AML-193 (cell line): ENCODE results near the gene CHD6.

Experiments
- DNase-seq, 2 experiments: peaks; one replicate each; lab custom pipeline; 2025; lab: John Stamatoyannopoulos, UW

The CHD6 gene

DNA sequence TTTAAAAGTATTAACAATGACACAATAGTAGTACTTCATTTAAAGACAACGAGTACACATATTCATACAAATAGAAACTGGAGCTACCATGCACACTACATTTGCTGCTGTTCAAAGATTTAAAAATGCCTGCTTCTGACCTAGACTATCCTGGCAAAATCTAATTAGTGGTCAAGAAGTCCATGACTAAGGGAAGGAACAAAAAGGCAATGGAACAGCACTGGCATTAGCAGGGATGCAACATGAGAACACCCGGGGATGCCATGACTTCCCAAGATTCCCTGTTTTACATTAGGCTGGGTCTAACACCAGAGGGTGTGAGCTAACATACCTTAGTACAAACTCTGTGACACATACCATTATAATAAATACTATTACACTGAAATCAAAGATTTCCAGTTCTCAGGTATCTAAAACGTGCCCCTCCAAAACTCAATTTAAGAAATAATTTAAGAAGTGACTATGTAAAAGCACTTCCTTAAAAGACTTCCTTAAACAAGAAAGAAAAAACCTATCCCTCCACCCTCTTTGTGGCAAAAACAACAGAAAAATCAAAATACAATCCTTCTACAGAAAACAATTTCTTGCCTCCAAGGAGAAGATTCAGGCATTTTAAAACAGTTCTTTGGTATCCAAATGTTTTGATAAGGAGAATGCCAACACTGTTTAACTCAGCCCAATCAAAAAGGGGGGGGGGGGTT, 25.5 kb downstream of the CHD6 start:
- peak; percentile 4 to 15 for DNase-seq

DNA sequence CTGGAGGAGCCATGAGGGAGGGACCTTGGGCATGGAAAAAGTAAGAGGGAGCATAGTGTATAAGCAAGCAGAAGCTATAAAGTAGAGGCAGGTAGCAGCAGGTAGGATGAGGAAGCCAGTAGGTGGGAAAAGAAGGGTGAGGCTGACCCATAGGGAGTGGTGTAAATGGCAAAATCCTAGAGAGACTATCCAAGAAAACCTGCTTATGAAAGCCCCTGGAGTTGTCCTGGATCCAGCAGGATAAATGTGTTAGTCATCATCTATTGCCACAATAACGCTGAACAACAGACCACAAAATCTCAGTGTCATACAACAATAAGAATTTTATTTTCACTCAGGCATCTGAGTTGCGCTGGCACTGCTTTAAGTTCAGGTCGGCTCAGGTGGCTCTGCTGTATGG, 30.2 kb downstream of the CHD6 start:
- no peak for DNase-seq

DNA sequence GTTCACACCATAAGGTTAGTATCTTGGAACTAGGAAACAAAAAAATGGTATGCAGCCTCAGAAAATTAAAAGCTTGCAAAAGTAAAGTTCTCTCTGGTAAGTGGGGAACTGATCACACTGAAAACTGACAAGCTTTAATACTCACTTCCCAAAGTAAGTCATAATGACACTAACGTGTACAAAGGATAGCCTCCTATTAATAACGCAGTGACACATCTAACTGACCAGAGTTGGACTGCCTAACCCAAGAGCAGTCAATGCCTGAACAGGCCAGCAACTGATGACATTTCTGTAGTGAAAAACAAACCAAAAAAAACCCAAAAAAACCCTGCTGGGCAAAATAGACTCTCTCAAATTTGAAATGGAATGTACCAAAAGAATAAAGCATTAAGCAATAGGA, 30.7 kb downstream of the CHD6 start:
- DNase-seq = no peak

DNA sequence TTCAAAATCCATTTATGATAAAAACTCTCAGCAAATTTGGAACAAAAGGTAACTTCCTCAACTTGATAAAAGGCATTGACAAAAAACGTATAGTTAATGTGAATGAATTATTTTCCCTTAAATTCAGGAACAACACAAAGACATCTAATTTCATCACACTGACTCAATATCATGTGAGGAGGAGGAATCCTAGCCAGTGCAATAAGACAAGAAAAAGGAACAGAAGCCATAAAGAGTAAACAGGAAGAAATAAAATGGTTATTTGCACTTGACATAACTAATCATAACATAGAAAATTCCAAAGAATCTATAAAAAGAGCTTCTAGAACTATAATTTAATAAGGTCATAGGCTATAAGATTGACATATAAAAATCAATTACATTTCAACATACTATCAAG, 31.4 kb downstream of the CHD6 start:
- no peak for DNase-seq

DNA sequence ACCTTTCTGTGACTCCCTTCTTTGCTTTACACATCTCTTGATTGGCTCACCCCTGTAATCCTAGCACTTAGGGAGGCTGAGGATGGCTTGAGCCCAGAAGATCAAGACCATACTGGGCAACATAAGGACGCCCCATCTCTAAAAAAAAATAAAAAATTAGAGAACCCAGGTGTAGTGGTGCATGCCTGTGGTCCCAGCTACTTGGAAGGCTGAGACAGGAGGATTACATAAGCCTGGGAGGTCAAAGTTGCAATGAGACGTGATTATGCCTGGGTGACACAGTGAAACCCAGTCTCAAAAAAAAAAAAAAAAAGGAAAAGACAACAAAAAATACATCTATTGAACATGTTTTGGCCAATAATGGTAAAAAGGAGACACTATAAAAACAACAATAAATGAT, 37.8 kb downstream of the CHD6 start:
- no peak for DNase-seq

DNA sequence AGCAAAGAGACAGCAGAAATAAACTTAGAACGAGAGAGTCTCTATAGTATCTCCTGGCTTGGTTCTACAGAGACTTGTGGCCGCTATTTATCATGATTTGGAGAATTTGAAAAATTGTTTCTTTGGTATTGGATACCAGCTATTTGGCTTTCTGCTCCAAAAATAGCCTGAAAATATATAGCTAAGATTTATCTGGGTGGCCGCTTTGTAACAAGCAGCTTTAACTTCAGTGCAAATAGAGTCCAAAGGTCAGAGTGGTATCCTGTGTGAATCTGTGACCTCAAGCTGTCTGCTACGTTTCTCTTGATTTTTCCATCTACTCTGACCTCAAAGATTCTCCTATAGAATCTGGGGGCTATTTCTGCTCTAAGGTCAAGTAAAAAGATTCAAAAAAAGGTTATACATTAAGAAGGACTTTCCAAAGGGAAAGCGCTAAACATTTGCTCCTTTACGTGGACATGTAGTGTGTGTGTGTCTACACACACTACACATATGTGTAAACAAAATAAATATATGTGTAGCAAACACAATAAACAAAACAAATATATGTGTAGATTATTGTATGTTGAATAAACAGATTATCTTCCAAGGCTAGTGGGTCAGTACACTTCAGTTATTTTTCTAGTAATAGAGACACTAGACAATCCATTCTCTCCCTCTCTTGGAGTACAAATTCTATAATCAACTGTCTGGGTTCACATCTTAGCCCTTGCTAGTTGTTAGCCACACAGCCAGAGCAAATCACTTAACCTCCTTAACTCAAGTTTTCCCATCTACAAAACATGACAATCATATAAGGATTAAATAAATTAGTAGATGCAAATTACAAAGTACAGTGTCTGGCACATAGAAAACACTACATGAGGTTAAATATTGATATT, 40.8 kb downstream of the CHD6 start:
- no peak for DNase-seq

DNA sequence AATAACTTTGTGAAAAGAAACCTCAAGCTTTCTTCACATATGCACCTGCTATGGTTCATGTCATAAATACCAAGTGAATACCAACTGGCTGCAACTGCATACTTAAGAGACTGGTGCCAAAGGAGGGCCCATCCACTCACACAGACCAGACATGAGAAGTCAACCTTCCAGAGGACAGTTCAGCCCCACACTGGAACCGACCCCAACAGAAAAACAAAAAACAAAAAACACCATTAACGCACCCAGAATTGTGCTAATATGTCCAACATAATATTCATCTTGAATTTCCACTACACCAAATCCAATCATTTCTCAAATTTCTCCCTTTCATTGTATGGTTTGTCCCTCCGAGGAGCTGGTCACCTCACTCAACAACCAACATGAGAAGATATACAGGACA, 42.8 kb downstream of the CHD6 start:
- DNase-seq = no peak

DNA sequence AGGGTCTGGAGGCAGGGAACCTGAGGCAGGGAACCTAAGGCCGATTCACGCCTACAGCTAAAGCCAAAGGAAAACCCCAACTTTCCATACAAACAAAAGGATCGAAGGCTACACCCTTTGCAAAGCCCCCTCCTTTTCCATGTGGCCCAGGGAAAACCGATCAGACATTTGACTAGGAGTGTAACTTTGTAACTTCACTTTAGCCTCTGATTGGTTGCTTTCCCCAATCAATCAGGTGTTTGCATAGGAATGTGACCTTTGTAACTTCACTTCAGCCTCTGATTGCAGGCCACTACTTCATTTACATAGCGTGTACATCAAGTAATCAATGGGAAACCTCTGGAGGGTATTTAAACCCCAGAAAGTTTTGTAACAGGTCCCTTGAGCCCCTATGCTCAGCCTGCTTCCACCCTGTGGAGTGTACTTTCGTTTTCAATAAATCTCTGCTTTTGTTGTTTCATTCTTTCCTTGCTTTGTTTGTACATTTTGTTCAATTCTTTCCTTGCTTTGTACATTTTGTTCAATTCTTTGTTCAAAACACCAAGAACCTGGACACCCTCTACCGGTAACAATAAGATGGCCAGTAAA, 43.3 kb downstream of the CHD6 start:
- DNase-seq = no peak

DNA sequence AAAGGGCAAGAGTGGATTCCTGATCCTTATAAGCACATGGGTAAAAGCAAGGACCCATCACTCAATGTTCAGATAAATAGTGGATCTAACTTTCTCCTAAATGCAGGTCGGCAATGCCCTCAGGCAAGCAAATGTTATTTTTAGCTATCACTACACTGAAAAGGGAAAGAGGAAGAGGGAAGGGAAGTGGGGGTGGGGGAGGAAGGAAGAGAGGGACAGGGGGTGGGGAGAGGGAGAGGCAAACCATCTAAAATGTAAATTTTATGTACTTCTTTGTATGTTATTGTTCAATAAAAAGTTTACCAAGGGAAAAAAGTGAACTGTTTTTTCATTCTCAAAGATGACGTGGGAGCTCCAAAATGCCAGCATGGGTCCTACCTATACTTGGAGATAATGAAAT, 44.2 kb downstream of the CHD6 start:
- DNase-seq = peak; percentile 19 to 44

DNA sequence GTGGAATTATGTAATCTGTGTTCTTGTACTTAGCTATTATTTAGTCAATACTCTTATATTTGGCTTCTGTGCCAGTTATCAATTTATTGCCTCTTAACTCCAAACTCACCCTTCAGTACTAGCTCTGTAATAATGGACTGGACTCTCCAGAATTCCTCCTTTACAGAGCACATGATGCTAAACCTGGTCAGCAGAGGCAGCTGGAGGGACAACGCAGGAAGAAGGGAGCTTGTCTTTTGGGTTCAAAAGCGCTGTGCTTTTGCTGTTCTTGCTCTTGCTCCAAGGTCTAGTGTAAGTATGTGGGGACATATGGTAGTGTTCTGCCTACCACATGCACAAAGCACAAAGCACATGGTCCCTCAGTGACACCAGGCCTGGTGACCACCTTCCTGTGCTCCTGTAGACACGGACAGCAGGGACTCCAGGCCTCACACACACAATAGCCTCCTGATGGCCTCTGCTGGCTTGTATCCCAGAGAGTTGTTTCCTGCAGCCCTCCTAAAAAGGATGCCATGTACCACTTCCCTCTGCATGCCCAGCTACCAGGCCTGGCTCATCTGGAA, 46.1 kb downstream of the CHD6 start:
- peak; percentile 5 to 29 for DNase-seq

DNA sequence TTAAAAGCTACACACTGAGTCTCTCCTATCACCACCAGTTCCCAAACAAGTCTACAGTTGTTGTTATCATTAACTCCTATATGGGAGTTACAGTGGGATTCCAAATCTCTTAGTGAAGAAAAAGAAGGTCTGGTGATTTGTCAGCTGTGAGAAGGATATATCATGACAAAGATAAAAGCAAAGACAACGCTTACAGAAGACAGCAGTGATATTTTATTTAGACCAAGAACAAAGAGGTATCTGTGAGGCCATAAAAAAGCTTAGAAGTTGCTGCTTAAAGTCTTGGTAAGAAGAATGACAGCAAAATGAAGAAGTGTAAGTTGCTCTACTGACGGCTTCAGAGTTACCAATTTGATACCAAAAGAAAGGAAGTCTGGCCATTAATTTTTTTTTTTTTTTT, 47.2 kb downstream of the CHD6 start:
- DNase-seq = no peak

DNA sequence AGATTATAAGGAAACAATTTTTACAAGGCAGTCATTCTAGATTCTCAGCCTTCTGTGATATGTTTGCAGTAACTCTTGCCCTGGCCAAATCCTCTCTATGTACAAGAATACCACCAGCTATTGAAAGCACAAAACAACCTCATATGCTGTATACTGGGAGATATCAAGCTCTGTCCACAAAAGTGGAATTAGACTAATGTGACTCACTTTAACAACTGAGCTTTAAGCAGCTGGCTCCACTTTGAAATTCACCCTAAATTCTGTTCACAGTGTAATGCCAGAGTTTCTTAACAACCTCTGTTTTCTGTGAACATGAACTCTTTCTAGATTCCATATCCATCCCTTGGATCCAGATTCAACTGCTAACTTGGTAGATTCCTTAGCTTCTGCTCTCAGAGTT, 47.6 kb downstream of the CHD6 start:
- DNase-seq = no peak

DNA sequence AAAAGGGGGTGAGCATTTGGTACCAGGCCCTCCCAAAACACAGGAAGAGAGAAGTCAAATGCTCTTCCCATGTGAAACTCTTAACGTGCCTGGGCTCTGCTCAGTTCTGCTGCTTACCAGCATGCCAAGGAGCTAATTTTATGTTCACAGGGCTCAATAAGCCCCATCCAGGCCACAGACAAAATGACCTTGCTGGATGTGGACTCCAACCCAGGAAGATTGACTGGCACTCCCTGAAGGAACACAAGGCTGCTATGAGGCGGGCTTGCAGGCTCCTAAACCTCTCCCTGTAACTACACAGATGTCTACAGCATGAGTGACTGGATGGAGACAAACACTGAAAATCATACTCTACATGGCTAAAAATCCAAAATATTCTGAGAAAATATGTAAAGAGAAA, 50.6 kb downstream of the CHD6 start:
- DNase-seq = no peak

DNA sequence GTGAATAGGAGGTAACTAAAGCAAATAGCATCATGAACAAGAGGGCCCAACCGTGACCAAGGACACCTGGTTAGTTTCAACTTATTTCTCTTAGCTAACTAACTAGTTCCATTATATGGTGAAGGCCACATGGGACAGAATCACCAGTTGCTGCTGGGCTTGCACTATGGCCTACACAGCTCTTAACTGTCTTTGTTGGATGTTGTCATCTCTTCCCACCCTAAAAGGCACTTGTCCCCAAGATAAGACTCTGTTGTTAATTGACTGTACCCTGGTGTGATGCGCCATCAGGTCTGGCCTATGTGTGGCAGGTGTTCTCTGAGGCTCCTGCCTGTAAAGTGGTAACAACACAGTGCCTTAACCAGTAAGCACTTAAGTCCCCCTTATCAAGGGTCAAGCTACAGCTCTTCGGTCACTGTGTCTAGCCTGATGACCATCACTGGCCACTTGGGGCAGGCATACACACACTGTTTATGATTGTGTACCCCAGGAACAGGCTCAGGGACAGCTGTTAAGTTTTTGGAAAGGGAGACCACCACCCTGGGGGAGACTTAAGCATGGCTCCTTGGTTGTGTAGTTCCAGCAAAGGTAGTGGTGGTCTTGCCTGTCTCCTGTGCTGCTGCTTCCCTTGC, 51.2 kb downstream of the CHD6 start:
- no peak for DNase-seq

DNA sequence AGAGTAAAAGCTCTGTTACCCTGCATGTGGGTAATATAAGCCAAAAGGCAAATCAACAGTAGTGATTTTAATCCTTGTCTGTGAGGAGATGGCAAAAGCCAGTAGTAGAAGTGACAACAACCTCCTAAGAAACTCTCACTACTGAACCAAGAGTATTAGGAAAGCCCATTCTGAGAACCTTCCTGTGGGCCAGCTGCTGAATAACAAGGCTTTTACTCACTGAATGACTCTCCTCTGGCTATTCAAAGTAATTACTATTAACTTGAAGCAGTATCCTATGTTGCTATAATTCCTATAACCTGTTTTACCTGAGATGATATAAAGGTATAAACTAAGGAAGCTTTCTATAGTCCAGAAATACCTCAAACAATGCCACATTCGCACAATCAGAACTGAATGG, 55.1 kb downstream of the CHD6 start:
- DNase-seq = no peak

DNA sequence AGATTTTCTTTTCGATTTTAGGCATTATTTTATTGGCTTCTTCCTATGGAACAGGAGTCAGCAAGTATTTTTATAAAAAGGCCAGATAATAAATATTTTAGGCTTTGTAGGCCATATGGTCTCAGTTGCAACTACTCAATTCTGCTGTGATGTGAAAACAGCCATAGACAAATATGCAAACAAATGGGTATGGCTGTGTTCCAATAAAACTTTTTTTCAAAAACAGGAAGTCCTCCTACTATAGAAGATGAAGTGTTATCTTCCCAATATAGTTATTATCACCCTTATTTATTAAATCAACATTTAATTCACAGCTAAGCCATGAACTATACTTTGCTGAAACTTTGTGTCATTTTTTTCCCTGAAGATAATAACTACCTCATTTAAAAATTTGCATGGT, 57.2 kb downstream of the CHD6 start:
- no peak for DNase-seq

DNA sequence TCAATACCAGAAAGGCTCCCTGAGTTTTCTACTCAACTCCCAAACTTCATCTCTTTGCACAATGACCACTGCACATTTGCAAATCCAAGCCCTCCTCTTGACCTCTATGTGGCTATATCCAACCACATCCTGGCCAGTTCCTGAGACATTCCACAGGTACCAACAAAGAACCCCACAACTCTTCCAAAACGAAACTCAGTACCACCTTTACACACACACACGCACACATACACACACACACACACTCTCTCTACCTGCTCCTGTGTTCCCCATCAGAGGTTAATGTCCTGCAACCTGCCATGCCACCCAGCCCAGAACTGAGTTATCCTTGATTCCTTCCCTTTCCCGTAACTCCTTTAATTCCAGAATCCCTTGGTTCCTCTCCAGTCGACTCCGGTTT, 58.5 kb downstream of the CHD6 start:
- DNase-seq = no peak

DNA sequence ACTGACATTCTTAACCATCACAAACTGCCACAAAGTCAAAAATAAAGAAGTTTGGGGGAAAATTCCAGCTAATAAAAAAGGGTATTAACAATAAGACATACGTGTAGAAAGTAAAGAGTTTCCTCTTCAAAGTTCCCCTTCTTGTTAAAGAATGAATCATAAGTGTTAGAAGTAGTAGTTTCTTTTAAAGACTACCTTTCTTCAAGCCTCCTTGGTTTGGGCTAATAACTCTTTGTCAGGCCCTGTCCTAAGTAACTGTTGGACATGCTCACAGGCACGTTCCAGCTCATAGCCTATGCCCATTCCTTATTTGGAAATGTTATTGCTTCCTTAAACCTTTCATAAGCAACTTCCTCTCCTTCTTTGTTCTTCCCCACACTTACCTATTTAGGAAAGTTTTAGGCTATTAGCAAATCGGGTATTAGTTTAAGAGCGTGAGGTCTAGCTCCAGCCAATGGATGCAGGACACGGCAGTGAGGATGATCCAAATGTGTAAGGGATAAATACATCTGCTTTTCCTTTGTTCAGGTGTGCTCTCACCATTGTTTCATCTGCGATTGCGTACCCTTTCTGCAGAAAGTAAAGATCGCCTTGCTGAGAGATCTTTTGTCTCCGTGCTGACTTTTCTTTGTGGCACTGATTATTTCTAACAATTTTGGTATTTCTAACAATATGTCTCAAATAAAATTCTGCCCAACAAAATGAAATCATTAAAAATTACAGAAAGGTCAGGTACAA, 64.9 kb downstream of the CHD6 start:
- DNase-seq = no peak

DNA sequence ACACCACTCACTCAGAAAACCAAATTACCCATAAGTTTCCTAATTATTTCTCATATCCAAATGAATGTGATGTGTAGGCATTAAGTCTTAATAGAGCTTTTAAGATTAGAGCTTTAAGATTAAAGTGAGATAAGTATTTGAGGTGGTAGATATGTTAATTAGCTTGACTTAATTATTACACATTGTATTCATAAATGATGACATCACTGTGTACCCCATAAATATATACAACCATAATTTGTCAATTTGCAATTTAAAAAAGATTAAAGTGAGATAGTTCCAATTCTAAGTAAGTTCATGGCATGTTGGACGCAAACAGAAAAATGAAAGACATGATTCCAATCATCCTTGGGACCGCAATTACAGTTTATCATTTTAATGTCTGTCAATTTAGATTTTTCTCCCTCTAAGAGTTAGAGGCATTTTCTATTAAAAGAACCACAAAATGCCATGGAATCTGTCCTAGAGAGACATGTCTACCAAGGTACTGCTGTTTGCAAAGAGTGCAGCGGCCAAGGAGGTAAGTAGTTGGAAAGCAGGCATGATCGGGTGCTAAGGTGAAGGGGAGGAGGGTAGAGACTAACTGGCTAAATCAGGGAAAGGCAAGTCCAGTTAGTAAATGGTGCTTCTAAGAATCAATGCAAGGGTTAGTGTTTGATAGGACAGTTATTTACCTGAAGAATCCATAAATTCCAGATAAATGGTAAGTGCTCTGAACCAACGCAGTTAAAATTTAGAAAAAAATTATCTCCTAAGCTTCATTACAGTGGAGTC, 65.7 kb downstream of the CHD6 start:
- DNase-seq = no peak

DNA sequence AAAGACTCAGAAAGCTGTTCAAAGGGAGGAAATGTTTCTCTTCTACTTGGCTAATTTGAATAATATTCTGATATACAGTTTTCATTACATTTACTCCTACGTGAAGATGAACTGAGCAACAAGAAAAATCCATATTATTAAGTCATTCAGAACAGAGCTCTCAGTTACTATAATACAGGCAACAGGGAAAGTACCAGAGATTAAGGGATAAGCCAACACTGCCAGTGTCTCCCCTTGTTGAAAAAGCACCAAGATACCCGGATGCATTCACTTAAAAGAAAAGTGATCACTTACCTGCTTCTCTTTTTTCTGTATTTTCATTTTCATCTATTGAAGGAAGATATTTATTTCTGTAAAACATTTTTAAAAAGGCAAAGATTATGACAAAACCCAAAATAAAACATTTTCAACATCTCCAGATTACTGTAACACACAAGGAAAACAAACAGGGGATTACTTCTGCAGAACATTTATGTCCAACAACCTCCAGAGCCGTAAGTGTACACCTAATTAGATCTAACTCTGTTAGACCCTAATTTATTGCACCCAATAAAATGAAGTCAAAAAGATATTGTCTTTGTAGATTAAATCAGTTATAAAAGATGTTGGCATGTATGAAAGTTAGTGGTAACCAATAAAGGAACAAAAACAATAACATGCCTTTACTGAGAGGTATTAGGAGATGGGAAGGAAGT, 67.0 kb downstream of the CHD6 start:
- no peak for DNase-seq
